ENCODE measurements around the gene WARS2. TPM values are rescaled to one million over a fixed set of nuclear protein-coding genes. Genes with fewer than 3 reads are reported as not detected.

Gene WARS2
- total and polyA plus RNA-seq, 2 of the 8 experiments (the other 6 are each of a cell fraction or from before 2014, with no cell fraction given) = 4.3 to 12.9 TPM

DNA sequence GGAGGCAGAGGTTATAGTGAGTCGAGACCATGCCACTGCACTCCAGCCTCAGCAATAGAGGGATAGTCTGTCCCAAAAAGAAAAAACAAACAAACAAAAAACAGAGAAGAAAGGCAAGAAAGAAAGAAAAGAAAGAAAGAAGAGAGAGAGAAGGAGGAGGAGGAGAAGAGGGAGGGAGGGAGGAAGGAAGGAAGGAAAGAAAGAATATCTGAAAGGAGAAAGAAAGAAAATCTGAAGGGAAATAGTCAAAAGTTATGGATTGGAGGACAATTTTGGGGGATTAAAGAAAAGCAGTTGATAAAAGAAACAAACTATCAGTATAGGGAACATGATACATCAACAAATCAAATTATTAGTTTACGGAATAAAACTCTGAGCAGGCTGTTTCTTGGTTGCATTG is 84.9 kb downstream of the WARS2 start:
- Histone ChIP-seq H2AK5ac (ENCODE audit: low read depth, low read length) (no peak overlapping the region), H3K27ac (ENCODE audit: low read depth, low read length) (no peak overlapping the region), H3K79me1 (ENCODE audit: low read depth, low read length) (no peaks in the 10 kb centered on the region), H3K18ac (ENCODE audit: extremely low read depth, low read length) (no peak overlapping the region), H3K23me2 (ENCODE audit: low read depth, low read length) (no peaks in the 10 kb centered on the region), H2BK120ac (replicated peaks; ENCODE audit: low read depth, low read length) (no peak overlapping the region), H4K5ac (ENCODE audit: insufficient read length, low read depth, low read length) (no peak overlapping the region), H3K9me3 (ENCODE audit: insufficient read depth in 2 of 2, low read depth in 1 of 2, low read length in 1 of 2) (no peaks in the 10 kb centered on the region), H4K20me1 (replicated peaks in 1 of 2; ENCODE audit: control insufficient read depth in 1 of 2, insufficient read depth in 2 of 2, low read length in 2 of 2) (no peaks in the 10 kb centered on the region), H4K8ac (ENCODE audit: extremely low read depth, insufficient read depth, low read length) (no peak overlapping the region), H4K91ac (replicated peaks; ENCODE audit: insufficient read length, low read length) (no peak overlapping the region), H3K9ac (replicated peaks in 1 of 4; ENCODE audit: extremely low read depth in 1 of 4, low read depth in 3 of 4, low read length in 3 of 4) (no peak overlapping the region), H3K4me3 (ENCODE audit: extremely low read depth in 1 of 4, insufficient read depth in 2 of 4, low read depth in 3 of 4, low read length in 4 of 4) (no peak overlapping the region), H3K4me1 (replicated peaks in 1 of 4; ENCODE audit: control insufficient read depth in 3 of 4, insufficient read depth in 4 of 4, low read length in 3 of 4) (no peaks in the 10 kb centered on the region), H3K56ac (replicated peaks; ENCODE audit: insufficient read length, low read depth, low read length) (no peak overlapping the region), H2BK20ac (ENCODE audit: low read length) (no peak overlapping the region), H3K14ac (ENCODE audit: insufficient read length) (no peak overlapping the region), H3K23ac (ENCODE audit: insufficient read length) (no peak overlapping the region), H3K4ac (replicated peaks; ENCODE audit: insufficient read length, low read depth, low read length) (no peak overlapping the region), H3K27me3 (replicated peaks in 1 of 4; ENCODE audit: control insufficient read depth in 3 of 4, extremely low read depth in 1 of 4, insufficient read depth in 3 of 4, low read length in 3 of 4) (no peaks in the 10 kb centered on the region), H2AFZ (ENCODE audit: low read length) (no peak overlapping the region), H2BK15ac (ENCODE audit: low read length) (no peak overlapping the region), H3K79me2 (ENCODE audit: control insufficient read depth in 1 of 2, insufficient read depth in 2 of 2, low read length in 2 of 2) (no peaks in the 10 kb centered on the region), H2BK12ac (ENCODE audit: low read depth, low read length) (no peak overlapping the region), H2BK5ac (ENCODE audit: low read depth, low read length) (no peak overlapping the region), H3K4me2 (ENCODE audit: insufficient read depth in 1 of 2, low read depth in 2 of 2, low read length in 2 of 2) (no peak overlapping the region), H3K36me3 (ENCODE audit: control insufficient read depth in 2 of 4, insufficient read depth in 4 of 4, low read length in 3 of 4) (no peaks in the 10 kb centered on the region)
- DNase-seq (ENCODE audit: low read depth in 1 of 2, low spot score in 2 of 2) (no peak), FAIRE-seq (no peak)
- POLR2A ChIA-PET (ENCODE audit: partially characterized antibody) = no interaction called here
- 100% methylated on average over 1 of the region's 2 CpGs; no CpG with 5 or more reads in 1 of the 2 experiments for WGBS, 2 experiments (ENCODE audit: extremely low coverage in 1 of 2, insufficient coverage in 1 of 2, insufficient read length in 1 of 2, insufficient replicate concordance in 2 of 2, low coverage in 1 of 2, low lambda C conversion rate in 2 of 2, missing lambda C conversion rate in 1 of 2)
- CTCF ChIA-PET (ENCODE audit: partially characterized antibody) = no interaction called here
- no peak for TF ChIP-seq CBX5 (IDR thresholded peaks at IDR 0.05; ENCODE audit: low read depth, low read length)
- TF ChIP-seq SUZ12 (IDR thresholded peaks at IDR 0.05; ENCODE audit: low read length) = no peak
- TF ChIP-seq, protein P1, sequence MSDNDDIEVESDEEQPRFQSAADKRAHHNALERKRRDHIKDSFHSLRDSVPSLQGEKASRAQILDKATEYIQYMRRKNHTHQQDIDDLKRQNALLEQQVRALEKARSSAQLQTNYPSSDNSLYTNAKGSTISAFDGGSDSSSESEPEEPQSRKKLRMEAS (IDR thresholded peaks at IDR 0.05) = no peak
- no peak for TF ChIP-seq USF2 (IDR thresholded peaks at IDR 0.05; ENCODE audit: low read length)
- TF ChIP-seq RBBP5 (IDR thresholded peaks at IDR 0.05; ENCODE audit: borderline replicate concordance, low read depth, low read length) = no peak
- TF ChIP-seq GTF2F1 (IDR thresholded peaks at IDR 0.05; ENCODE audit: borderline replicate concordance, low read depth, low read length) = no peak
- TF ChIP-seq BRCA1 (IDR thresholded peaks at IDR 0.05; ENCODE audit: low read depth, low read length) = no peak
- no peak for TF ChIP-seq CREB1 (IDR thresholded peaks at IDR 0.05)
- no peak for TF ChIP-seq POU5F1 (IDR thresholded peaks at IDR 0.05; ENCODE audit: low read depth, low read length)
- TF ChIP-seq TAF1 (IDR thresholded peaks at IDR 0.05; ENCODE audit: low read depth, low read length) = no peak
- TF ChIP-seq BACH1 (IDR thresholded peaks at IDR 0.05; ENCODE audit: low read length) = no peak
- TF ChIP-seq MAFK (IDR thresholded peaks at IDR 0.05; ENCODE audit: low read depth, low read length) = no peak
- no peak for TF ChIP-seq KDM4A (IDR thresholded peaks at IDR 0.05; ENCODE audit: low read depth, low read length, severe bottlenecking)
- TF ChIP-seq SAP30 (IDR thresholded peaks at IDR 0.05; ENCODE audit: insufficient read depth, insufficient replicate concordance, low read length) = no peak
- no peak for TF ChIP-seq HDAC6 (IDR thresholded peaks at IDR 0.05; ENCODE audit: low read depth, low read length)

All from H1 (cell line).